H1 (cell line): Measurements from ENCODE around the gene SLC25A27. TPM values are rescaled to one million over a fixed set of nuclear protein-coding genes. Genes with fewer than 3 reads are reported as not detected.

Experiments used
- BACH1 ChIP-seq: IDR thresholded peaks from 2 replicates; pipeline ENCODE4 v1.6.1; 2012; ENCODE audit warnings: low read length, improper control_type of control experiment
- EGR1 ChIP-seq: IDR thresholded peaks from 2 replicates; pipeline ENCODE4 v1.6.1; 2011; ENCODE audit warnings: low read depth, low read length, borderline replicate concordance
- TAF1 ChIP-seq: IDR thresholded peaks from 2 replicates; pipeline ENCODE4 v1.6.1; 2011; ENCODE audit warnings: mild to moderate bottlenecking, low read depth, low read length
- ZNF274 ChIP-seq: IDR thresholded peaks from 2 replicates; pipeline ENCODE4 v1.7.0; 2012; ENCODE audit warnings: low read length, borderline replicate concordance; ENCODE audit errors: extremely low read depth
- polyA plus RNA-seq, 7 experiments: library from polyadenylated mRNA; depleted of rRNA in 3 of 7; stranded (reverse) in 5 of 7; unstranded in 2 of 7; fragments of >200 nt in 5 of 7; fragments of 200-250 nt in 2 of 7; gene quantifications; 1 replicate in 5 of 7; 2 replicates in 1 of 7; 4 replicates in 1 of 7; pipeline versions ENCODE4 v1.2.1 to v1.2.3, GENCODE V29; 2011 to 2013; ENCODE audit warnings: missing spikeins in 2 of 7, mixed read lengths in 2 of 7
- total RNA-seq: library from RNA; stranded (reverse); fragmentation: NEBNext Ultra II Directional; extraction: Animal tissue kit (Norgen Biotek cat#: 25700); gene quantifications from 2 replicates; pipeline ENCODE4 v1.2.1, GENCODE V29; 2021
- TF ChIP-seq, protein P1 (sequence below): fragments of 300-600 bp; sonication (generic); IDR thresholded peaks from 2 replicates; pipeline ENCODE4 v1.7.1; 2012; ENCODE audit warnings: low read length, moderate library complexity, mild to moderate bottlenecking, inconsistent platforms; ENCODE audit not compliant: insufficient replicate concordance
- TF ChIP-seq, protein P2 (sequence below): IDR thresholded peaks from 2 replicates; pipeline ENCODE4 v1.6.1; 2012; ENCODE audit warnings: low read length, inconsistent platforms

SLC25A27 gene
- total and polyA plus RNA-seq, 2 of the 8 experiments (the other 6 are each of a cell fraction or from before 2014, with no cell fraction given) = 7.3 to 8.4 TPM

DNA sequence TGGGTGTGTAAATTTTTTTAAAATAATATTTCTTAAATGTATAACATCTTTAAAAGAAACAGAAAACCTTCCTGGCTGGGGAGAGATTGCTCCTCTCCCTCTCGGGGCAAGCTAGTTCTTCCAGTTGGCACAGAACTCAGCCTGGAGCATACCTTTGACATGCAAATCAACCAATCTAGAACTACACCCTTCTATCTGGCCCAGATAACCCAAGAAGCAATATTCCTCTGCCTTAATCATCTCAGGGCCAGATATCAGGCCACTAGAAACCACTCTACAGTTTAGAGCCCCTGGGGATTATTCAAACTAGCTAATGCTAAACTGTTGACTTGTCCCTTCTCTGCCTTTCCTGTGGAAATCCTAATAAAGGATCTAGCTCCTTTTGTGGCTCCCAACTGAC, 34.0 kb upstream of the SLC25A27 start (continued):
- TF ChIP-seq, protein P1, sequence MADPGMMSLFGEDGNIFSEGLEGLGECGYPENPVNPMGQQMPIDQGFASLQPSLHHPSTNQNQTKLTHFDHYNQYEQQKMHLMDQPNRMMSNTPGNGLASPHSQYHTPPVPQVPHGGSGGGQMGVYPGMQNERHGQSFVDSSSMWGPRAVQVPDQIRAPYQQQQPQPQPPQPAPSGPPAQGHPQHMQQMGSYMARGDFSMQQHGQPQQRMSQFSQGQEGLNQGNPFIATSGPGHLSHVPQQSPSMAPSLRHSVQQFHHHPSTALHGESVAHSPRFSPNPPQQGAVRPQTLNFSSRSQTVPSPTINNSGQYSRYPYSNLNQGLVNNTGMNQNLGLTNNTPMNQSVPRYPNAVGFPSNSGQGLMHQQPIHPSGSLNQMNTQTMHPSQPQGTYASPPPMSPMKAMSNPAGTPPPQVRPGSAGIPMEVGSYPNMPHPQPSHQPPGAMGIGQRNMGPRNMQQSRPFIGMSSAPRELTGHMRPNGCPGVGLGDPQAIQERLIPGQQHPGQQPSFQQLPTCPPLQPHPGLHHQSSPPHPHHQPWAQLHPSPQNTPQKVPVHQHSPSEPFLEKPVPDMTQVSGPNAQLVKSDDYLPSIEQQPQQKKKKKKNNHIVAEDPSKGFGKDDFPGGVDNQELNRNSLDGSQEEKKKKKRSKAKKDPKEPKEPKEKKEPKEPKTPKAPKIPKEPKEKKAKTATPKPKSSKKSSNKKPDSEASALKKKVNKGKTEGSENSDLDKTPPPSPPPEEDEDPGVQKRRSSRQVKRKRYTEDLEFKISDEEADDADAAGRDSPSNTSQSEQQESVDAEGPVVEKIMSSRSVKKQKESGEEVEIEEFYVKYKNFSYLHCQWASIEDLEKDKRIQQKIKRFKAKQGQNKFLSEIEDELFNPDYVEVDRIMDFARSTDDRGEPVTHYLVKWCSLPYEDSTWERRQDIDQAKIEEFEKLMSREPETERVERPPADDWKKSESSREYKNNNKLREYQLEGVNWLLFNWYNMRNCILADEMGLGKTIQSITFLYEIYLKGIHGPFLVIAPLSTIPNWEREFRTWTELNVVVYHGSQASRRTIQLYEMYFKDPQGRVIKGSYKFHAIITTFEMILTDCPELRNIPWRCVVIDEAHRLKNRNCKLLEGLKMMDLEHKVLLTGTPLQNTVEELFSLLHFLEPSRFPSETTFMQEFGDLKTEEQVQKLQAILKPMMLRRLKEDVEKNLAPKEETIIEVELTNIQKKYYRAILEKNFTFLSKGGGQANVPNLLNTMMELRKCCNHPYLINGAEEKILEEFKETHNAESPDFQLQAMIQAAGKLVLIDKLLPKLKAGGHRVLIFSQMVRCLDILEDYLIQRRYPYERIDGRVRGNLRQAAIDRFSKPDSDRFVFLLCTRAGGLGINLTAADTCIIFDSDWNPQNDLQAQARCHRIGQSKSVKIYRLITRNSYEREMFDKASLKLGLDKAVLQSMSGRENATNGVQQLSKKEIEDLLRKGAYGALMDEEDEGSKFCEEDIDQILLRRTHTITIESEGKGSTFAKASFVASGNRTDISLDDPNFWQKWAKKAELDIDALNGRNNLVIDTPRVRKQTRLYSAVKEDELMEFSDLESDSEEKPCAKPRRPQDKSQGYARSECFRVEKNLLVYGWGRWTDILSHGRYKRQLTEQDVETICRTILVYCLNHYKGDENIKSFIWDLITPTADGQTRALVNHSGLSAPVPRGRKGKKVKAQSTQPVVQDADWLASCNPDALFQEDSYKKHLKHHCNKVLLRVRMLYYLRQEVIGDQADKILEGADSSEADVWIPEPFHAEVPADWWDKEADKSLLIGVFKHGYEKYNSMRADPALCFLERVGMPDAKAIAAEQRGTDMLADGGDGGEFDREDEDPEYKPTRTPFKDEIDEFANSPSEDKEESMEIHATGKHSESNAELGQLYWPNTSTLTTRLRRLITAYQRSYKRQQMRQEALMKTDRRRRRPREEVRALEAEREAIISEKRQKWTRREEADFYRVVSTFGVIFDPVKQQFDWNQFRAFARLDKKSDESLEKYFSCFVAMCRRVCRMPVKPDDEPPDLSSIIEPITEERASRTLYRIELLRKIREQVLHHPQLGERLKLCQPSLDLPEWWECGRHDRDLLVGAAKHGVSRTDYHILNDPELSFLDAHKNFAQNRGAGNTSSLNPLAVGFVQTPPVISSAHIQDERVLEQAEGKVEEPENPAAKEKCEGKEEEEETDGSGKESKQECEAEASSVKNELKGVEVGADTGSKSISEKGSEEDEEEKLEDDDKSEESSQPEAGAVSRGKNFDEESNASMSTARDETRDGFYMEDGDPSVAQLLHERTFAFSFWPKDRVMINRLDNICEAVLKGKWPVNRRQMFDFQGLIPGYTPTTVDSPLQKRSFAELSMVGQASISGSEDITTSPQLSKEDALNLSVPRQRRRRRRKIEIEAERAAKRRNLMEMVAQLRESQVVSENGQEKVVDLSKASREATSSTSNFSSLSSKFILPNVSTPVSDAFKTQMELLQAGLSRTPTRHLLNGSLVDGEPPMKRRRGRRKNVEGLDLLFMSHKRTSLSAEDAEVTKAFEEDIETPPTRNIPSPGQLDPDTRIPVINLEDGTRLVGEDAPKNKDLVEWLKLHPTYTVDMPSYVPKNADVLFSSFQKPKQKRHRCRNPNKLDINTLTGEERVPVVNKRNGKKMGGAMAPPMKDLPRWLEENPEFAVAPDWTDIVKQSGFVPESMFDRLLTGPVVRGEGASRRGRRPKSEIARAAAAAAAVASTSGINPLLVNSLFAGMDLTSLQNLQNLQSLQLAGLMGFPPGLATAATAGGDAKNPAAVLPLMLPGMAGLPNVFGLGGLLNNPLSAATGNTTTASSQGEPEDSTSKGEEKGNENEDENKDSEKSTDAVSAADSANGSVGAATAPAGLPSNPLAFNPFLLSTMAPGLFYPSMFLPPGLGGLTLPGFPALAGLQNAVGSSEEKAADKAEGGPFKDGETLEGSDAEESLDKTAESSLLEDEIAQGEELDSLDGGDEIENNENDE = no peak
- TF ChIP-seq EGR1 = no peak
- no peak for TF ChIP-seq TAF1
- TF ChIP-seq, protein P2, sequence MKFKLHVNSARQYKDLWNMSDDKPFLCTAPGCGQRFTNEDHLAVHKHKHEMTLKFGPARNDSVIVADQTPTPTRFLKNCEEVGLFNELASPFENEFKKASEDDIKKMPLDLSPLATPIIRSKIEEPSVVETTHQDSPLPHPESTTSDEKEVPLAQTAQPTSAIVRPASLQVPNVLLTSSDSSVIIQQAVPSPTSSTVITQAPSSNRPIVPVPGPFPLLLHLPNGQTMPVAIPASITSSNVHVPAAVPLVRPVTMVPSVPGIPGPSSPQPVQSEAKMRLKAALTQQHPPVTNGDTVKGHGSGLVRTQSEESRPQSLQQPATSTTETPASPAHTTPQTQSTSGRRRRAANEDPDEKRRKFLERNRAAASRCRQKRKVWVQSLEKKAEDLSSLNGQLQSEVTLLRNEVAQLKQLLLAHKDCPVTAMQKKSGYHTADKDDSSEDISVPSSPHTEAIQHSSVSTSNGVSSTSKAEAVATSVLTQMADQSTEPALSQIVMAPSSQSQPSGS = no peak
- TF ChIP-seq BACH1 = no peak
- no peak for TF ChIP-seq ZNF274
